H1 (cell line): ENCODE results near the gene SMG7. TPM values are rescaled to one million over a fixed set of nuclear protein-coding genes. Genes with fewer than 3 reads are reported as not detected.

Experiments
- CTCF ChIA-PET: fragments of 300-600 bp; sonication (Branson Sonifier 250); formaldehyde crosslinking; loops from one replicate; lab custom pipeline; 2021; ENCODE audit not compliant: partially characterized antibody; lab: Charles Lee
- POLR2A ChIA-PET: fragments of 300-600 bp; sonication (Branson Sonifier 250); formaldehyde crosslinking; loops from one replicate; lab custom pipeline; 2021; ENCODE audit warnings: inconsistent platforms; ENCODE audit not compliant: partially characterized antibody; lab: Charles Lee
- DNase-seq, 2 experiments: peaks; one replicate each; pipeline versions ENCODE4 v3.0.0 to v3.0.0-alpha.2; 2010 to 2022; ENCODE audit warnings: low spot score in 2 of 2, low read depth in 1 of 2, mixed read lengths in 1 of 2
- FAIRE-seq: peaks from 2 replicates; lab custom pipeline; 2011; peaks lifted over from hg19 to GRCh38; lab: Jason Lieb, UNC
- H2AFZ ChIP-seq: 2 replicates; pipeline ENCODE4 v1.8.1; 2012; ENCODE audit warnings: low read length, inconsistent platforms
- H2AK5ac ChIP-seq: 2 replicates; pipeline ENCODE4 v1.6.1; 2013; ENCODE audit warnings: low read depth, low read length
- H2BK120ac ChIP-seq: replicated peaks from 2 replicates; pipeline ENCODE3; 2013; ENCODE audit warnings: low read depth, low read length, inconsistent platforms
- H2BK12ac ChIP-seq: 2 replicates; pipeline ENCODE4 v1.6.1; 2013; ENCODE audit warnings: low read depth, low read length
- H2BK15ac ChIP-seq: 2 replicates; pipeline ENCODE4 v1.6.1; 2013; ENCODE audit warnings: low read length
- H2BK20ac ChIP-seq: 2 replicates; pipeline ENCODE4 v1.6.1; 2013; ENCODE audit warnings: low read length
- H2BK5ac ChIP-seq: 2 replicates; pipeline ENCODE4 v1.6.1; 2013; ENCODE audit warnings: low read depth, low read length
- H3K14ac ChIP-seq: 2 replicates; pipeline ENCODE4 v1.6.1; 2013; ENCODE audit warnings: inconsistent platforms; ENCODE audit not compliant: insufficient read length
- H3K18ac ChIP-seq: 2 replicates; pipeline ENCODE4 v1.6.1; 2013; ENCODE audit warnings: low read length; ENCODE audit errors: extremely low read depth
- H3K23ac ChIP-seq: 2 replicates; pipeline ENCODE4 v1.6.1; 2013; ENCODE audit warnings: inconsistent platforms; ENCODE audit not compliant: insufficient read length
- H3K23me2 ChIP-seq: 2 replicates; pipeline ENCODE4 v1.6.1; 2013; ENCODE audit warnings: low read depth, low read length
- H3K27ac ChIP-seq: 2 replicates; pipeline ENCODE4 v1.6.1; 2011; ENCODE audit warnings: low read depth, low read length, inconsistent platforms
- H3K27me3 ChIP-seq, 4 experiments: replicated peaks in 1 of 4; 1 replicate in 1 of 4; 2 replicates in 3 of 4; pipeline versions ENCODE4 v1.6.1 to v1.8.1; 2011 to 2013; ENCODE audit warnings: low read length in 3 of 4, mild to moderate bottlenecking in 3 of 4, inconsistent platforms in 2 of 4, mixed read lengths in 2 of 4, moderate library complexity in 1 of 4; ENCODE audit not compliant: control insufficient read depth in 3 of 4, insufficient read depth in 3 of 4; ENCODE audit errors: extremely low read depth in 1 of 4
- H3K36me3 ChIP-seq, 4 experiments: 2 replicates each; pipeline versions ENCODE4 v1.6.1 to v1.8.1; 2011 to 2013; ENCODE audit warnings: mild to moderate bottlenecking in 4 of 4, low read length in 3 of 4, moderate library complexity in 2 of 4, control low read depth in 1 of 4, inconsistent platforms in 1 of 4; ENCODE audit not compliant: insufficient read depth in 4 of 4, control insufficient read depth in 2 of 4
- H3K4ac ChIP-seq: replicated peaks from 2 replicates; pipeline ENCODE3; 2013; ENCODE audit warnings: low read length, low read depth, mixed read lengths, inconsistent platforms; ENCODE audit not compliant: insufficient read length
- H3K4me1 ChIP-seq, 4 experiments: replicated peaks in 1 of 4; 1 replicate in 1 of 4; 2 replicates in 3 of 4; pipeline versions ENCODE4 v1.6.1 to v1.8.1; 2011 to 2013; ENCODE audit warnings: low read length in 3 of 4, inconsistent platforms in 2 of 4, mixed read lengths in 1 of 4; ENCODE audit not compliant: insufficient read depth in 4 of 4, control insufficient read depth in 3 of 4
- H3K4me2 ChIP-seq, 2 experiments: 2 replicates each; pipeline versions ENCODE4 v1.6.1 to v1.8.1; 2011 to 2013; ENCODE audit warnings: low read depth in 2 of 2, low read length in 2 of 2, control low read depth in 1 of 2, inconsistent platforms in 1 of 2, mild to moderate bottlenecking in 1 of 2; ENCODE audit not compliant: insufficient read depth in 1 of 2
- H3K4me3 ChIP-seq, 4 experiments: fragments of 200-600, 300-600 bp in 1 of 4; sonication (generic), shearing (Covaris generic), sonication (Bioruptor Twin) in 1 of 4; 2 replicates each; pipeline versions ENCODE4 v1.5.1 to v1.8.1; 2011 to 2016; ENCODE audit warnings: low read length in 4 of 4, low read depth in 3 of 4, control low read depth in 2 of 4, inconsistent platforms in 2 of 4, mild to moderate bottlenecking in 2 of 4, mixed read lengths in 1 of 4, moderate library complexity in 1 of 4; ENCODE audit not compliant: insufficient read depth in 2 of 4; ENCODE audit errors: extremely low read depth in 1 of 4
- H3K56ac ChIP-seq: replicated peaks from 2 replicates; pipeline ENCODE3; 2013; ENCODE audit warnings: low read depth, mild to moderate bottlenecking, mixed read lengths, low read length, inconsistent platforms; ENCODE audit not compliant: insufficient read length
- H3K79me1 ChIP-seq: 2 replicates; pipeline ENCODE4 v1.6.1; 2013; ENCODE audit warnings: low read depth, low read length, control low read depth
- H3K79me2 ChIP-seq, 2 experiments: 2 replicates each; pipeline versions ENCODE4 v1.6.1 to v1.8.1; 2012 to 2013; ENCODE audit warnings: low read length in 2 of 2, mild to moderate bottlenecking in 2 of 2, inconsistent platforms in 1 of 2; ENCODE audit not compliant: insufficient read depth in 2 of 2, control insufficient read depth in 1 of 2
- H3K9ac ChIP-seq, 4 experiments: replicated peaks in 1 of 4; 1 replicate in 1 of 4; 2 replicates in 3 of 4; pipeline versions ENCODE4 v1.6.1 to v1.8.1; 2011 to 2013; ENCODE audit warnings: low read depth in 3 of 4, low read length in 3 of 4, control low read depth in 2 of 4, mild to moderate bottlenecking in 2 of 4, moderate library complexity in 2 of 4, inconsistent platforms in 1 of 4; ENCODE audit errors: extremely low read depth in 1 of 4
- H3K9me3 ChIP-seq, 2 experiments: 2 replicates each; pipeline versions ENCODE4 v1.6.1 to v1.8.1; 2012 to 2013; ENCODE audit warnings: mild to moderate bottlenecking in 2 of 2, moderate library complexity in 2 of 2, control low read depth in 1 of 2, inconsistent platforms in 1 of 2, low read depth in 1 of 2, low read length in 1 of 2, mixed read lengths in 1 of 2; ENCODE audit not compliant: insufficient read depth in 2 of 2
- H4K20me1 ChIP-seq, 2 experiments: replicated peaks in 1 of 2; 2 replicates each; pipeline versions ENCODE3 to v1.8.1; 2011 to 2013; ENCODE audit warnings: inconsistent platforms in 2 of 2, low read length in 2 of 2, mild to moderate bottlenecking in 1 of 2; ENCODE audit not compliant: insufficient read depth in 2 of 2, control insufficient read depth in 1 of 2
- H4K5ac ChIP-seq: 2 replicates; pipeline ENCODE4 v1.6.1; 2013; ENCODE audit warnings: low read length, low read depth, mixed read lengths, inconsistent platforms; ENCODE audit not compliant: insufficient read length
- H4K8ac ChIP-seq: 2 replicates; pipeline ENCODE4 v1.8.0; 2013; ENCODE audit warnings: mild to moderate bottlenecking, moderate library complexity, low read length, inconsistent platforms; ENCODE audit not compliant: insufficient read depth; ENCODE audit errors: extremely low read depth
- H4K91ac ChIP-seq: replicated peaks from 2 replicates; pipeline ENCODE3; 2013; ENCODE audit warnings: low read length, mixed read lengths, inconsistent platforms; ENCODE audit not compliant: insufficient read length
- ATF2 ChIP-seq: IDR thresholded peaks from 2 replicates; pipeline ENCODE4 v1.6.1; 2012; ENCODE audit warnings: low read length, inconsistent platforms
- CHD2 ChIP-seq: IDR thresholded peaks from 2 replicates; pipeline ENCODE4 v1.6.1; 2012; ENCODE audit warnings: low read length, improper control_type of control experiment
- EGR1 ChIP-seq: IDR thresholded peaks from 2 replicates; pipeline ENCODE4 v1.6.1; 2011; ENCODE audit warnings: low read depth, low read length, borderline replicate concordance
- GTF2F1 ChIP-seq: IDR thresholded peaks from 2 replicates; pipeline ENCODE4 v1.6.1; 2012; ENCODE audit warnings: low read depth, low read length, improper control_type of control experiment, borderline replicate concordance
- HDAC6 ChIP-seq: IDR thresholded peaks from one replicate; pipeline ENCODE4 v1.7.1; 2012; ENCODE audit warnings: low read depth, mild to moderate bottlenecking, inconsistent platforms, low read length, moderate library complexity
- RBBP5 ChIP-seq: IDR thresholded peaks from 2 replicates; pipeline ENCODE4 v1.7.1; 2012; ENCODE audit warnings: low read depth, mild to moderate bottlenecking, inconsistent platforms, low read length, moderate library complexity, borderline replicate concordance
- RXRA ChIP-seq: IDR thresholded peaks from 2 replicates; pipeline ENCODE4 v1.6.1; 2011; ENCODE audit warnings: low read depth, mild to moderate bottlenecking, low read length, moderate library complexity; ENCODE audit not compliant: insufficient read depth
- SP2 ChIP-seq: IDR thresholded peaks from 2 replicates; pipeline ENCODE4 v1.6.1; 2012; ENCODE audit warnings: mild to moderate bottlenecking, low read length, inconsistent platforms
- SP4 ChIP-seq: IDR thresholded peaks from 2 replicates; pipeline ENCODE4 v1.6.1; 2012; ENCODE audit warnings: low read length, inconsistent platforms
- WGBS, 2 experiments: shearing (Covaris generic) in 1 of 2; methylation state at CpG; one replicate each; pipeline versions ENCODE4 v1.1.6 to v1.1.7; 2013 to 2015; ENCODE audit warnings: low lambda C conversion rate in 2 of 2, mixed read lengths in 2 of 2, inconsistent platforms in 1 of 2, low coverage in 1 of 2, missing lambda C conversion rate in 1 of 2; ENCODE audit not compliant: insufficient replicate concordance in 2 of 2, insufficient coverage in 1 of 2, insufficient read length in 1 of 2; ENCODE audit errors: extremely low coverage in 1 of 2, missing lambda C conversion rate in 1 of 2; 5-methylcytosine and 5-hydroxymethylcytosine counted together
- polyA plus RNA-seq, 7 experiments: library from polyadenylated mRNA; depleted of rRNA in 3 of 7; stranded (reverse) in 5 of 7; unstranded in 2 of 7; fragments of >200 nt in 5 of 7; fragments of 200-250 nt in 2 of 7; gene quantifications; 1 replicate in 5 of 7; 2 replicates in 1 of 7; 4 replicates in 1 of 7; pipeline versions ENCODE4 v1.2.1 to v1.2.3, GENCODE V29; 2011 to 2013; ENCODE audit warnings: missing spikeins in 2 of 7, mixed read lengths in 2 of 7
- total RNA-seq: library from RNA; stranded (reverse); fragmentation: NEBNext Ultra II Directional; extraction: Animal tissue kit (Norgen Biotek cat#: 25700); gene quantifications from 2 replicates; pipeline ENCODE4 v1.2.1, GENCODE V29; 2021
- TF ChIP-seq, protein P1 (sequence below): IDR thresholded peaks from 2 replicates; pipeline ENCODE4 v1.6.1; 2012; ENCODE audit warnings: inconsistent platforms

The SMG7 gene
- total and polyA plus RNA-seq, 2 of the 8 experiments (the other 6 are each of a cell fraction or from before 2014, with no cell fraction given), result 39.3 to 65.6 TPM

DNA sequence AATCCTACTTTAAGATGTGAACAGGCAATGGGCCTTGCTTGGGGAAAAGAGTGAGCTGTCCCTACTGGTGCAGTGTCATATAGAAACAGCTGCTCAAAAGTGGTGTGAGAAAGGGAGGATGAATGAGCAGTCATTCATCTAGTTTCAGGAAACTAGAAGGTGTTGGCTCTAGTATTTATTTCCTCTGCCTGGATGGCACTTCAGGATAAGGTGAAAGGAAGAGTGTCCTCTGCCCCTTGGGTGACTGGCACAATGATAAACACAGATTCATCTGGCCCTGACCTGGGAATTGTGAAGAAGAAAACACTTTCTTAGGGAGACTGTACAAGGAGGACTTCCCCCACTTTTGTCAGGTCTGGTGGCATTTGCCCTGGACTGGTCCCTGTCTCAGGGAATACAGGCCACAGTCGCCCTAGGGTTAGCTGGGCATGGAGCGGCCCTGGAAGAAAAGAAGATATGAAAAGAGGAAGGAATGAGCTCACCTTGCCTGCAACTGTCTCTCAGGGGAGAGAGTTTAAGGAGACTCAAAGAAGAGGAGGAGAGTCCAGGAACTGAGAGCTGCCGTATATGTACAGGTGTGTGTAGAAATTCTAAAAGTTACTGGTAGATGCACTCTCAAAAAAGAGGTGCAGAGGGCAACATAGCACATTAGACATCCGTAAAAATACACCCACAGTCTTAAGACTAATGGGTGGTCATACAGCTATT, 40.3 kb upstream of the SMG7 start:
- Histone ChIP-seq H4K20me1 (no peaks in the 10 kb centered on the region), H2BK12ac (no peak overlapping the region), H2AK5ac (no peak overlapping the region; the same call in 1 of the 2 replicates), H2BK15ac (no peak overlapping the region), H3K4me3 (no peak overlapping the region), H3K9ac (no peak overlapping the region), H3K18ac (no peak overlapping the region), H2BK20ac (no peak overlapping the region), H2BK120ac (no peak overlapping the region), H3K36me3 (peaks cover 0 to 2% (median 0%) of the 10 kb centered on the region in 4 experiments; a peak in 1 of 8 replicates), H3K4ac (no peak overlapping the region), H3K14ac (no peak overlapping the region), H4K91ac (no peak overlapping the region), H3K23ac (no peak overlapping the region), H4K8ac (no peak overlapping the region), H3K79me1 (no peaks in the 10 kb centered on the region), H2BK5ac (no peak overlapping the region), H3K27me3 (no peaks in the 10 kb centered on the region), H3K9me3 (peaks cover 0 to 3% of the 10 kb centered on the region in 2 experiments; a peak in 1 of 4 replicates), H3K27ac (no peak overlapping the region), H3K56ac (no peak overlapping the region), H2AFZ (no peak overlapping the region), H3K4me1 (peaks cover 0 to 2% (median 0%) of the 10 kb centered on the region in 4 experiments; a peak in 2 of 7 replicates), H3K4me2 (no peak overlapping the region), H3K79me2 (no peaks in the 10 kb centered on the region), H4K5ac (no peak overlapping the region), H3K23me2 (peaks cover 2% of the 10 kb centered on the region; the same call in 1 of the 2 replicates)
- WGBS, 2 experiments, result 87% methylated on average over 4 of the region's 4 CpGs; no CpG with 5 or more reads in 1 of the 2 experiments
- DNase-seq (no peak), FAIRE-seq (no peak)
- ChIA-PET POLR2A (interaction anchor here (2.8 kb wide), 1 partner anchor 14 kb away, joined by 9 read pairs; the partner anchor contains the start of gene NMNAT2), CTCF (interaction anchor here (0.8 to 1.6 kb wide), 4 partner anchors 10 to 126 kb away, joined by 3 to 5 read pairs (median 4); no protein-coding TSS in a partner anchor)
- TF ChIP-seq, protein P1, sequence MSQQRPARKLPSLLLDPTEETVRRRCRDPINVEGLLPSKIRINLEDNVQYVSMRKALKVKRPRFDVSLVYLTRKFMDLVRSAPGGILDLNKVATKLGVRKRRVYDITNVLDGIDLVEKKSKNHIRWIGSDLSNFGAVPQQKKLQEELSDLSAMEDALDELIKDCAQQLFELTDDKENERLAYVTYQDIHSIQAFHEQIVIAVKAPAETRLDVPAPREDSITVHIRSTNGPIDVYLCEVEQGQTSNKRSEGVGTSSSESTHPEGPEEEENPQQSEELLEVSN, result no peak
- no peak for TF ChIP-seq SP2
- TF ChIP-seq HDAC6, result no peak
- no peak for TF ChIP-seq CHD2
- no peak for TF ChIP-seq SP4
- no peak for TF ChIP-seq GTF2F1
- TF ChIP-seq ATF2, result no peak
- TF ChIP-seq RBBP5, result no peak
- no peak for TF ChIP-seq EGR1
- no peak for TF ChIP-seq RXRA
